ENCODE data around the gene POLA2.

Gene POLA2

DNA sequence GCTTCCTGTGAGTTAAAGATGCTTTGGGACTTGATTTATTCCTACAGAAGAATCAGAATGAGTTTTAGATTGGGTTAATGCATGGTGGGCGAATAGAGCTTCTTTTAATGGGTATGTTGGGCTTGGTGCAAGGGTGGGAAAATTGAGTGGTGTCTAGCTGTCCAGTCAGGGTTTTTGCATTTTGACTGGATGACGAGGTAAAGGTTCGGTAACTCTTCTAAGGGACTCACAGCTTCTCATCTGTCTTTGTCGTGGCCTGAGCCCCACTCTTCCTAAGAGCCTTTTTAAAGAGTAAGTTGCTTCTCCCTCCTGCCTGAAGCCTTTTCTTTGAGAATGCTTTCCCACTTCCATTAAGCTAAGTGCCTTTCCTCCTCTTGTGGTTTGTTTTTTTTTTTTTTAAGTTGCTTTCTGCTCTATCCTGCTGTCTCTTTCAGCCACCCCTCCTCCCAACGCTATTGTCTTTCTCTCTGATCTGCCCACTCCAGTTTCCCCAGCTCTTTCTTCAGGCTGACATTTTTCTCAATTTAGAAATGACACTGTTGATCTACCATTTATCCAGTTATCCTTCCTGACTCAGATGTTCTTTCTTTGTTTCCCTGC lies 73.0 kb downstream of the POLA2 start:
- DNase-seq: no peak

DNA sequence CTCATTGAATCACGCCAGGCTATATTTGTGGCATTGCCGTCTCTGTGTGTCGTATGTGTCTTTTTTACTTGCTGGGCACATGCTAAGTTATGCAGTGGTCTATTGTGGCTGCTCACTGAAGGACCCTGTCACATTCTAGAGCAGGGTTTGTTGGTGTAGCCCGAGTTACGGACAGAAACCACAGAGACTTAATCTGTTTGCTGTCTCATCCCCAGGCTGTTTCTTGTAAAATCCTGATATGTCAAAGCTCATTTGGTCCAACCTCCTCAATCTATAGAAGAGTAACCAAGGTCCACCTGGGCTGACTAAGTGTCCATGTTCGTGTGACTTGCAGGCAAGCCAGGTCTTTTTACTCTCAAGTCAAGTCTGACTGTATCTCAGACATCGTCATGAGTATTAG lies 76.9 kb downstream of the POLA2 start:
- no peak for DNase-seq

DNA sequence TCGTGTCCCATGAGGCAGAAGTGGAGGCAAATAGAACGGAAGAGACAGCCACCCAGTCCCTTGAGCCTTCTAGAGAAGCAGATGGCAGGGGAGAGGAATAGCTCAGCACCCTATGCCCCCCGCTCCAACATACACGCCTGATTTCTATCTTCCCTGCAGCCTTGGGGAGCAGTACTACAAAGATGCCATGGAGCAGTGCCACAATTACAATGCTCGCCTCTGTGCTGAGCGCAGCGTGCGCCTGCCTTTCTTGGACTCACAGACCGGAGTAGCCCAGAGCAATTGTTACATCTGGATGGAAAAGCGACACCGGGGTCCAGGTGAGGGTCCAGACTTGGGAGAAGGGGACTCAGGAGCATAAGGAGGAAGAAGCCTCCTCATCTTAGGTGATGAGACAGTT lies 78.5 kb downstream of the POLA2 start:
- no peak for DNase-seq

DNA sequence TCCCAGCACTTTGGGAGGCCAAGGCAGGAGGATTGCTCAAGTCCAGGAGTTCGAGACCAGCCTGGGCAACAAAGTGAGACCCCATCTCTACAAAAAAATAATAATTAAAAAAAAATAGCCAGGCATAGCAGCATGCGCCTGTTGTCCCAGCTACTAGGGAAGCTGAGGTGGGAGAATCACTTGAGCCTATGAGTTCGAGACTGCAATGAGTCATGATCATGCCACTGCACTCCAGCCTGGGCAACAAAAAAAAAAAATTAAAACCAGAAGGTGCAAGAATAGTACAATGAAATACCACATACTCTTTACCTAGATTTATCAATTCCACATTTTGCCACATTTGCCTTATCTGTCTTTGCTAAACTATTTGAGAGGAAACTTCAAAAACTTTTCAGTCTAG lies 80.1 kb downstream of the POLA2 start:
- no peak for DNase-seq
